ENCODE data around the gene SLC17A8.

The SLC17A8 gene

GRCh38 chr12:100371146-100371545 is 14.3 kb downstream of the SLC17A8 start:
- DNase-seq (ENCODE audit: low read depth) = no peak

GRCh38 chr12:100372853-100373640 is 16.2 kb downstream of the SLC17A8 start:
- no peak for DNase-seq (ENCODE audit: low read depth)

GRCh38 chr12:100375038-100375735 is 18.3 kb downstream of the SLC17A8 start:
- no peak for DNase-seq (ENCODE audit: low read depth)

GRCh38 chr12:100376161-100376560 is 19.3 kb downstream of the SLC17A8 start:
- no peak for DNase-seq (ENCODE audit: low read depth)

GRCh38 chr12:100381379-100381778 is 24.5 kb downstream of the SLC17A8 start:
- no peak for DNase-seq (ENCODE audit: low read depth)

- DNase-seq (ENCODE audit: low read depth) = no peak
Measured at GRCh38 chr12:100382338-100382737, 25.5 kb downstream of the SLC17A8 start.

GRCh38 chr12:100383586-100384558 is 27.0 kb downstream of the SLC17A8 start:
- DNase-seq (ENCODE audit: low read depth) = no peak

- no peak for DNase-seq (ENCODE audit: low read depth)
Measured at GRCh38 chr12:100384559-100384935, 27.7 kb downstream of the SLC17A8 start.

GRCh38 chr12:100388382-100388781 is 31.5 kb downstream of the SLC17A8 start:
- DNase-seq (ENCODE audit: low read depth) = no peak

- DNase-seq (ENCODE audit: low read depth) = no peak
Measured at GRCh38 chr12:100391856-100392255, 35.0 kb downstream of the SLC17A8 start.

- DNase-seq (ENCODE audit: low read depth) = no peak
Measured at GRCh38 chr12:100393200-100393599, 36.3 kb downstream of the SLC17A8 start.

- DNase-seq (ENCODE audit: low read depth) = no peak
Measured at GRCh38 chr12:100395811-100396210, 38.9 kb downstream of the SLC17A8 start.

GRCh38 chr12:100398307-100398706 is 41.4 kb downstream of the SLC17A8 start:
- DNase-seq (ENCODE audit: low read depth) = no peak

- DNase-seq (ENCODE audit: low read depth) = no peak
Measured at GRCh38 chr12:100399095-100399494, 42.2 kb downstream of the SLC17A8 start.

- DNase-seq (ENCODE audit: low read depth) = no peak
Measured at GRCh38 chr12:100401660-100402059, 44.8 kb downstream of the SLC17A8 start.

- DNase-seq (ENCODE audit: low read depth) = no peak
Measured at GRCh38 chr12:100402763-100403162, 45.9 kb downstream of the SLC17A8 start.

GRCh38 chr12:100403446-100403845 is 46.6 kb downstream of the SLC17A8 start:
- DNase-seq (ENCODE audit: low read depth) = no peak

GRCh38 chr12:100404769-100405407 is 48.0 kb downstream of the SLC17A8 start:
- peak; percentile 11 for DNase-seq (ENCODE audit: low read depth)

GRCh38 chr12:100413001-100413400 is 56.1 kb downstream of the SLC17A8 start:
- DNase-seq (ENCODE audit: low read depth) = no peak

GRCh38 chr12:100414739-100415138 is 57.9 kb downstream of the SLC17A8 start:
- no peak for DNase-seq (ENCODE audit: low read depth)

GRCh38 chr12:100422646-100423045 is 65.8 kb downstream of the SLC17A8 start:
- no peak for DNase-seq (ENCODE audit: low read depth)

- DNase-seq (ENCODE audit: low read depth) = no peak
Measured at GRCh38 chr12:100426145-100426544, 69.3 kb downstream of the SLC17A8 start.

Measured in activated T-cell treated with anti-CD3 and anti-CD28 coated beads for 48 hours (primary cell).